Measurements from ENCODE around the gene SLC35F3. TPM values are rescaled to one million over a fixed set of nuclear protein-coding genes. Genes with fewer than 3 reads are reported as not detected.

Gene SLC35F3
- polyA plus RNA-seq, 1 of the 3 experiments (the other 2 are of a cell fraction) = 0.87 TPM

DNA sequence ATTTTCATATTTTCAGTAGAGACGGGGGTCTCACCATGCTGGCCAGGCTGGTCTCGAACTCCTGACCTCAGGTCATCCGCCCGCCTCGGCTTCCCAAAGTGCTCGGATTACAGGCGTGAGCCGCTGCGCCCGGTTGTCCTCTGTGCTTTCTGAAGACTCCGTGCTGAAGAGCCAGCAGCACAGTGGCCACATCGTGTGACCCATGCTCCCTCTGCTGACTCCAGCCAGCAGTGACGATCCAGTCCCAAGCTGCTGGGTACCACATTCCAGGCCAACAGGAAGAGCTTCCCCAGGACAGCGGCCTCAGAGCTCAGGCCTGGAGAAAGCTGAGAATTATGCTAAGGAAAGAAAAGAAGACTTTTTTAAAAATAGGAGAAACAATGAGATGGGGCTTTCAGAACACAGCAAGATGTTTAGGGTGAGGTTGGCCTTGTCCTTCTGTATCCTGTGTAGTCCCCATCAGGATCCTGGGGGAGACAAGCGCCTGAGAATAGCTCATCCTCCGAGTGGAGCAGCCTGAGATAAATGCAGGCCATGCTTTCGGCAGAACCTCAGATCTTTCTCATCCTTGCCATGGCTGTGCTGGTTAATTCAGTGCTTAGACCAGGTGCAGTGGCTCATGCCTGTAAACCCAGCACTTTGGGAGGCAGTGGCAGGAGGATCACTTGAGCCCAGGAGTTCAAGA, 207.1 kb downstream of the SLC35F3 start (continued):
- TF ChIP-seq, protein P1, sequence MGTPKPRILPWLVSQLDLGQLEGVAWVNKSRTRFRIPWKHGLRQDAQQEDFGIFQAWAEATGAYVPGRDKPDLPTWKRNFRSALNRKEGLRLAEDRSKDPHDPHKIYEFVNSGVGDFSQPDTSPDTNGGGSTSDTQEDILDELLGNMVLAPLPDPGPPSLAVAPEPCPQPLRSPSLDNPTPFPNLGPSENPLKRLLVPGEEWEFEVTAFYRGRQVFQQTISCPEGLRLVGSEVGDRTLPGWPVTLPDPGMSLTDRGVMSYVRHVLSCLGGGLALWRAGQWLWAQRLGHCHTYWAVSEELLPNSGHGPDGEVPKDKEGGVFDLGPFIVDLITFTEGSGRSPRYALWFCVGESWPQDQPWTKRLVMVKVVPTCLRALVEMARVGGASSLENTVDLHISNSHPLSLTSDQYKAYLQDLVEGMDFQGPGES (IDR thresholded peaks at IDR 0.05; ENCODE audit: low read depth, low read length) = no peak
- no peak for TF ChIP-seq SIN3A (IDR thresholded peaks at IDR 0.05; ENCODE audit: borderline replicate concordance, low read depth, low read length)

DNA sequence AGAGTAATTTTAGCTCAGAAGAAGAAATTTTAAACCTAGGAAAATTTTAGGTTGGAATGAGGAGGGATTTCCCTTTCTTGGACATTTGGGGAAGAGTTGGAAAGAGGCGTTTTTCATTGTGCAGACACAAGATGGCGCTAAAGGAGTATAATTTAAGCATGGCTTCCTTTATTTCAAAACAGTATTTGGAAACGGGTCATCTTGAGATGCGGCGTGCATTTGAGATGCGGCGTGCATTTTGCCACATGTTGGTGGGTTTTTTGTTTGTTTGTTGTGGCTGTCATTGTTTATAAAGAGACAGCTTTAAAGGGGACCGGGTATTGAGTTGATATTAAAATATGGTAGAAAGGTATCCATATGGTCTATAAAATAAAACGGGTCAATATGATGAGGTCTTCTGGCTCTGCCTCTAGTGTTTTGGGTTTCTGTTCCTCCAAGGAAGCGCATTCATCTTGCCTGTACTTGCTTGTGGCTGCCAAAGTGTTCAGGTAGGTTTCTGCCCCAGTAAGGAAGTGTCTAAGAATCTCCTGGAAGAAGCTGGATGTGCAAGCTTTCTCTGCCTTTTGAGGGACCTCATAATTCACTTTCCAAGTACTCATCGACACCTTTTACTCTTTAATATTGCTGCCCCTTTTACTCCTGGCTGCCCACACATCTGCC, 210.3 kb downstream of the SLC35F3 start:
- whole genome bisulfite sequencing (ENCODE audit: low lambda C conversion rate) = 15% methylated on average over 11 of the region's 11 CpGs
- H3K9me3 ChIP-seq = no peaks in the 10 kb centered on the region
- peak; percentile 54 for DNase-seq
- peaks cover 0 to 5% of the 10 kb centered on the region in 2 experiments; a peak in 2 of 4 replicates for H3K4me1 ChIP-seq (ENCODE audit: control insufficient read depth in 1 of 2, insufficient read depth in 2 of 2, low read depth in 1 of 2, low read length in 1 of 2)
- H3F3A ChIP-seq (replicated peaks; ENCODE audit: insufficient read depth) = no peaks in the 10 kb centered on the region
- no peak overlapping the region for H3K27ac ChIP-seq (ENCODE audit: low read depth in 2 of 2, low read length in 1 of 2)
- no peak overlapping the region for H3K9ac ChIP-seq
- H3K79me2 ChIP-seq (ENCODE audit: insufficient read depth) = no peaks in the 10 kb centered on the region
- peak overlapping the region; percentile 62; the same call in 1 of the 2 replicates for H3K4me2 ChIP-seq
- H4K20me1 ChIP-seq (ENCODE audit: insufficient read depth) = no peaks in the 10 kb centered on the region
- ChIA-PET POLR2A (no interaction called here), CTCF (interaction anchor here (0.6 to 3.4 kb wide), 55 partner anchors 9 to 978 kb away, joined by 3 to 35 read pairs (median 4); no protein-coding TSS in a partner anchor)
- no peaks in the 10 kb centered on the region for H3K27me3 ChIP-seq (ENCODE audit: insufficient read depth)
- no peaks in the 10 kb centered on the region for H3K9me2 ChIP-seq
- H3K36me3 ChIP-seq (replicated peaks in 1 of 2; ENCODE audit: control insufficient read depth in 1 of 2, insufficient read depth in 2 of 2, low read length in 1 of 2) = no peaks in the 10 kb centered on the region
- peak overlapping the region; percentile 82 for H2AFZ ChIP-seq (ENCODE audit: low read depth)
- H3K4me3 ChIP-seq (ENCODE audit: low read depth in 2 of 2, low read length in 1 of 2) = peak overlapping the region; percentile 7 to 44; a peak in 3 of 4 replicates
- TF ChIP-seq, protein P2, sequence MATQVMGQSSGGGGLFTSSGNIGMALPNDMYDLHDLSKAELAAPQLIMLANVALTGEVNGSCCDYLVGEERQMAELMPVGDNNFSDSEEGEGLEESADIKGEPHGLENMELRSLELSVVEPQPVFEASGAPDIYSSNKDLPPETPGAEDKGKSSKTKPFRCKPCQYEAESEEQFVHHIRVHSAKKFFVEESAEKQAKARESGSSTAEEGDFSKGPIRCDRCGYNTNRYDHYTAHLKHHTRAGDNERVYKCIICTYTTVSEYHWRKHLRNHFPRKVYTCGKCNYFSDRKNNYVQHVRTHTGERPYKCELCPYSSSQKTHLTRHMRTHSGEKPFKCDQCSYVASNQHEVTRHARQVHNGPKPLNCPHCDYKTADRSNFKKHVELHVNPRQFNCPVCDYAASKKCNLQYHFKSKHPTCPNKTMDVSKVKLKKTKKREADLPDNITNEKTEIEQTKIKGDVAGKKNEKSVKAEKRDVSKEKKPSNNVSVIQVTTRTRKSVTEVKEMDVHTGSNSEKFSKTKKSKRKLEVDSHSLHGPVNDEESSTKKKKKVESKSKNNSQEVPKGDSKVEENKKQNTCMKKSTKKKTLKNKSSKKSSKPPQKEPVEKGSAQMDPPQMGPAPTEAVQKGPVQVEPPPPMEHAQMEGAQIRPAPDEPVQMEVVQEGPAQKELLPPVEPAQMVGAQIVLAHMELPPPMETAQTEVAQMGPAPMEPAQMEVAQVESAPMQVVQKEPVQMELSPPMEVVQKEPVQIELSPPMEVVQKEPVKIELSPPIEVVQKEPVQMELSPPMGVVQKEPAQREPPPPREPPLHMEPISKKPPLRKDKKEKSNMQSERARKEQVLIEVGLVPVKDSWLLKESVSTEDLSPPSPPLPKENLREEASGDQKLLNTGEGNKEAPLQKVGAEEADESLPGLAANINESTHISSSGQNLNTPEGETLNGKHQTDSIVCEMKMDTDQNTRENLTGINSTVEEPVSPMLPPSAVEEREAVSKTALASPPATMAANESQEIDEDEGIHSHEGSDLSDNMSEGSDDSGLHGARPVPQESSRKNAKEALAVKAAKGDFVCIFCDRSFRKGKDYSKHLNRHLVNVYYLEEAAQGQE (IDR thresholded peaks at IDR 0.05; ENCODE audit: low read depth, low read length) = no peak
- TF ChIP-seq POLR2AphosphoS5 (IDR thresholded peaks at IDR 0.05; ENCODE audit: low read depth, low read length) = no peak
- TF ChIP-seq TCF12 (IDR thresholded peaks at IDR 0.05) = no peak
- no peak for TF ChIP-seq CHD2 (IDR thresholded peaks at IDR 0.05; ENCODE audit: low read length, partially characterized antibody)
- peak; percentile 71 for TF ChIP-seq MXI1 (IDR thresholded peaks at IDR 0.05; ENCODE audit: low read depth, low read length)
- no peak for TF ChIP-seq YY1 (IDR thresholded peaks at IDR 0.05; ENCODE audit: low read depth)
- no peak for TF ChIP-seq FOXJ3 (CRISPR knock-in tag; IDR thresholded peaks at IDR 0.05)
- peak; percentile 87 for TF ChIP-seq RAD21 (IDR thresholded peaks at IDR 0.05; ENCODE audit: low read length)
- no peak for TF ChIP-seq EZH2phosphoT487 (IDR thresholded peaks at IDR 0.05; ENCODE audit: borderline replicate concordance, low read depth)
- TF ChIP-seq RXRA (IDR thresholded peaks at IDR 0.05; ENCODE audit: borderline replicate concordance, low read depth) = no peak
- TF ChIP-seq, protein P3, sequence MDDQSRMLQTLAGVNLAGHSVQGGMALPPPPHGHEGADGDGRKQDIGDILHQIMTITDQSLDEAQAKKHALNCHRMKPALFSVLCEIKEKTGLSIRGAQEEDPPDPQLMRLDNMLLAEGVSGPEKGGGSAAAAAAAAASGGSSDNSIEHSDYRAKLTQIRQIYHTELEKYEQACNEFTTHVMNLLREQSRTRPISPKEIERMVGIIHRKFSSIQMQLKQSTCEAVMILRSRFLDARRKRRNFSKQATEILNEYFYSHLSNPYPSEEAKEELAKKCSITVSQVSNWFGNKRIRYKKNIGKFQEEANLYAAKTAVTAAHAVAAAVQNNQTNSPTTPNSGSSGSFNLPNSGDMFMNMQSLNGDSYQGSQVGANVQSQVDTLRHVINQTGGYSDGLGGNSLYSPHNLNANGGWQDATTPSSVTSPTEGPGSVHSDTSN (IDR thresholded peaks at IDR 0.05) = no peak
- TF ChIP-seq RCOR1 (IDR thresholded peaks at IDR 0.05; ENCODE audit: low read length) = no peak
- TF ChIP-seq, protein P4, sequence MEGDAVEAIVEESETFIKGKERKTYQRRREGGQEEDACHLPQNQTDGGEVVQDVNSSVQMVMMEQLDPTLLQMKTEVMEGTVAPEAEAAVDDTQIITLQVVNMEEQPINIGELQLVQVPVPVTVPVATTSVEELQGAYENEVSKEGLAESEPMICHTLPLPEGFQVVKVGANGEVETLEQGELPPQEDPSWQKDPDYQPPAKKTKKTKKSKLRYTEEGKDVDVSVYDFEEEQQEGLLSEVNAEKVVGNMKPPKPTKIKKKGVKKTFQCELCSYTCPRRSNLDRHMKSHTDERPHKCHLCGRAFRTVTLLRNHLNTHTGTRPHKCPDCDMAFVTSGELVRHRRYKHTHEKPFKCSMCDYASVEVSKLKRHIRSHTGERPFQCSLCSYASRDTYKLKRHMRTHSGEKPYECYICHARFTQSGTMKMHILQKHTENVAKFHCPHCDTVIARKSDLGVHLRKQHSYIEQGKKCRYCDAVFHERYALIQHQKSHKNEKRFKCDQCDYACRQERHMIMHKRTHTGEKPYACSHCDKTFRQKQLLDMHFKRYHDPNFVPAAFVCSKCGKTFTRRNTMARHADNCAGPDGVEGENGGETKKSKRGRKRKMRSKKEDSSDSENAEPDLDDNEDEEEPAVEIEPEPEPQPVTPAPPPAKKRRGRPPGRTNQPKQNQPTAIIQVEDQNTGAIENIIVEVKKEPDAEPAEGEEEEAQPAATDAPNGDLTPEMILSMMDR (IDR thresholded peaks at IDR 0.05) = peak; percentile 84
- TF ChIP-seq NRF1 (IDR thresholded peaks at IDR 0.05; ENCODE audit: low read depth, low read length) = no peak
- no peak for TF ChIP-seq MEF2A (IDR thresholded peaks at IDR 0.05; ENCODE audit: borderline replicate concordance, low read depth)
- peak; percentile 58 for TF ChIP-seq SMC3 (IDR thresholded peaks at IDR 0.05; ENCODE audit: low read depth, low read length)
- TF ChIP-seq EP300 (IDR thresholded peaks at IDR 0.05; ENCODE audit: borderline replicate concordance in 1 of 2, low read depth in 1 of 2, low read length in 1 of 2) = no peak
- TF ChIP-seq, protein P5, sequence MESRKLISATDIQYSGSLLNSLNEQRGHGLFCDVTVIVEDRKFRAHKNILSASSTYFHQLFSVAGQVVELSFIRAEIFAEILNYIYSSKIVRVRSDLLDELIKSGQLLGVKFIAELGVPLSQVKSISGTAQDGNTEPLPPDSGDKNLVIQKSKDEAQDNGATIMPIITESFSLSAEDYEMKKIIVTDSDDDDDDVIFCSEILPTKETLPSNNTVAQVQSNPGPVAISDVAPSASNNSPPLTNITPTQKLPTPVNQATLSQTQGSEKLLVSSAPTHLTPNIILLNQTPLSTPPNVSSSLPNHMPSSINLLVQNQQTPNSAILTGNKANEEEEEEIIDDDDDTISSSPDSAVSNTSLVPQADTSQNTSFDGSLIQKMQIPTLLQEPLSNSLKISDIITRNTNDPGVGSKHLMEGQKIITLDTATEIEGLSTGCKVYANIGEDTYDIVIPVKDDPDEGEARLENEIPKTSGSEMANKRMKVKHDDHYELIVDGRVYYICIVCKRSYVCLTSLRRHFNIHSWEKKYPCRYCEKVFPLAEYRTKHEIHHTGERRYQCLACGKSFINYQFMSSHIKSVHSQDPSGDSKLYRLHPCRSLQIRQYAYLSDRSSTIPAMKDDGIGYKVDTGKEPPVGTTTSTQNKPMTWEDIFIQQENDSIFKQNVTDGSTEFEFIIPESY (IDR thresholded peaks at IDR 0.05; ENCODE audit: borderline replicate concordance, low read depth) = no peak

Data from SK-N-SH (cell line).